GM18909 (cell line): ENCODE measurements around the gene LRRC4B.
"Not testable (repeated sequence)": the region's sequence is repeated elsewhere in the genome, so short reads cannot be mapped to it uniquely, and the experiment has no call there.

Source experiments
- ATAC-seq: cut with Tn5 transposase; IDR thresholded peaks from one replicate; pipeline ENCODE4 v1.9.1; 2021; ENCODE audit warnings: mild to moderate bottlenecking; ENCODE audit not compliant: unreplicated experiment, poor library complexity

The LRRC4B gene

DNA sequence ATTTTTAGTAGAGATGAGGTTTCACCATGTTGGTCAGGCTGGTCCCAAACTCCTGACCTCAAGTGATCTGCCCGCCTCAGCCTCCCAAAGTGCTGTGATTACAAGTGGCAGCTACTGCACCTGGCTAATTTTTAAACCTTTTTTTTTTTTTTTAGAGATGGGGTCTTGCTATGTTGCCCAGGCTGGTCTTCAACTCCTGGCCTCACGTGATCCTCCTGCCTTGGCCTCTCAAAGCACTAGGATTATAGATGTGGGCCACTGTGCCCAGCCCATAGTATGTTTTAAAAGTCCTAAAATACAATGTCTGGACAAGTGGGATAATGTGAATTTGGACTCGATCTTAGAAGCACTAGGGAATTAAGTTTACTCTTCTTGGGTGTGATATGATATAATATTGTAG lies 8.5 kb upstream of the LRRC4B start:
- ATAC-seq, result not testable (repeated sequence)

GRCh38 chr19:50573741-50574461 lies 5.7 kb upstream of the LRRC4B start:
- ATAC-seq, result no peak

- no peak for ATAC-seq
Observed at GRCh38 chr19:50570997-50571396, 2.8 kb upstream of the LRRC4B start.

DNA sequence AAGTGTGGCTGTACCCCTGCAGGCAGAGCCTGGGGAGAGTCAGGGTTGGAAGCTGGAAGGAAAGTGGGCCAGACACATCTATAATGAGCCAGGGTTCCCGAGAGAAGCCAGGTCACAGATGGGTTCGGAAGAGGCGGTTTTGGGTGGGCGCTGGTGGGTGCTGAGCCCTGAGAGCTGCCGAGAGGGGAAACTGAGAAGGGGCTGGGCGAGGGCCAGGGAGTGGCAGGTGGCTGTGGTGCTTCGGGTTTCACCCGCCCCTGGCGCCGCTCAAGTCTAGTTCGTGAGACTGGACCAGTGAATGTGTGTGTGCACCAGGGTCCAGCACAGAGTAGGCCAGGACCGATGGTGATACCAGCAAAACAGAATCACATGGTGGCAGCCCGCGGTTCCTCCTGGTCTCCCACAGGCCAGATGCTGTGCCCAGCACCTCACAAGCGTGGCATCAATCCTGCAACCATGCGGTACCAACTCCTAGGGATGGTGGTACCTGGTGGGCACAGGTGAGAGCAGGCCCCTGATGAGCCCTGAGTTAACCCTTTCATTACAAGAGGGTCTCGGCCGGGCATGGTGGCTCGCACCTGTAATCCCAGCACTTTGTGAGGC lies 1.8 kb upstream of the LRRC4B start:
- no peak for ATAC-seq

DNA sequence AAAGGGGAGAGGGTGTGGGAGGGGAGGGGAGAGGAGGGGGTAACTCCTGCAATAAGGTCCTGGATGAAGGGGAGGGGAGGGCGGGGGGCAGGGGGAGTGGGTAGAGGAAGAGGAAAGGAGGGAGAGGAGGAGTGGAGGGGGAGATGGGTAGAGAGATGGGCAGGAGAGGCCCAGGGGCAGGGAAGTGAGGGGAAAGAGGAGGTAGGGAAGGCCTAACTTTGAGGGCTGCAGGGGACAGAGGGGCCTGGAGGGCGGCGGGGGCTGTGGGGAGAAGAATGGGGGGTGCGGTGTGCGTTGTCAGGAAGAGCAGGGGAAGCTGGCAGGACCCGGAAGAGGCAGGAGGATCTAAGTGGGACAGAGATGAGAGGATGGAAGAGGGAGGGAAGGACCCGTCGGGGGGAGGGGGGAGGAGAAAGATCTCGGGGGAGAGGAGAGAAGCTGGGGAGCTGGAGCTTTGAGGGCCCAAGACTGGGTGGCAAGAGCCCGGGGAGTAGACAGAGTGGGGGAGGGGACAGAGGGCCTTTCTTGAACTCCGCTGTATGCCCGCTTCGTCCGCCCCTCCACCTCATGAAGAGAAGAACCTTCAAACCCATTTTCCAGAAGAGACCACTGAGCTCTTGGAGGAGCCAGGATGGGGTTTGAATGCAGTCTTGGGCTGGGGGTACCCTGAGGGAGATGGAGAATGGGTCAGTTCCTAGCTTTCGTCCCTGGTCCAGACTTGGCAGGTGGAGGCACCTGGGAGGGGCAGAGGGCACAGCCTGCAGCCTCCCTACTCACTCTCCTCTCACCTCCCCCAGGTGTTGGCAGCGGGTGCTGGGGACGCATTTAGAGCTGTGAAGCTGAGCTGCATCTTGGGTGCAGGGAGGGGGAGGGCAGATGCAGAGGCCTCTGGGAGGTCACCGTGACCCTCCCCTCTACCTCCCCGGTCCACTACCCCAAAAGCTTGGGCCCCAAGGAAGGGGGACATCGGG lies 778 bp upstream of the LRRC4B start:
- ATAC-seq, result no peak

- ATAC-seq, result no peak
Observed at GRCh38 chr19:50567052-50567841, 988 bp downstream of the LRRC4B start.

GRCh38 chr19:50565984-50566903 lies 2.0 kb downstream of the LRRC4B start:
- no peak for ATAC-seq

DNA sequence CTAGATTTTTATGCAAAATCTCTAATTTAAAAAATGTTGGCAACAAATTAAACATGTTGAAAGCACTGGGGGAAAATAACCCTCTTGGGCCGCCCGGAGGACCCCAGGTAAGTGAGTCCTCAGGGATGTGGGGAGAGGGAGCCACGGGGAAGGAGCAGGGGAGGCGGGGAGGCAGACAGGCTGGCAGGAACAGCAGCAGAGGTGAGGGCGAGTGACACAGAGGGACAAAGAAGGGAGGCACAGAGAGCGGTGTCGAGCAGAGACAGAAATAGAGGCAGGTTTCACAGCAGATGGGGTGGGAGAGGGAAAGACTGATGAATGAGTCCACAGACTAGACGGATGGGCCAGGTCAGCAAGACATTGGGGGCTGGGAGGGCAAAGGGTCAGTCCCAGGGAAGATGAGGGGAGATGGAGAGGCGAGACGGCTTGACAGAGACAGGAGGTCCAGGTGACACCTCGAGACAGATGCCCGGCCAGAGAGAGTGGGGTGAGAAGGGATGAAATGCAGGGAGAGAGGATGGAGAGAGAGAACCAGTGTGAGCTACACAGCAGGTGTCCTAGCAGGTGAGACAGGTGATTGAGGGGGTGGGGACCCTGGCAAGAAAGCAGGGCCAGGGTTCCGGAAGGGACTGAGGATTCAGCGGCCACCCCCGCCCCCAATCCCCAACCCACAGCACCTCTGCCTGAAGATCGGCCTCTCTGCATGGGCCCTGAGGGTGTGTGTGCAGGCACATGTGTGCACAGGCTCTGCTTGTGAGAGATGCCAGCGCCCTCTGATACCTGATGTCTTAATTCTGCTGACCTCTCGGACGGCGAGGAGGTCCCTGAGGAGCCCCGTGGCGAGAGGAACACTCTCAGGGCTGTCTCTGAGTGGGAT lies 3.8 kb downstream of the LRRC4B start:
- ATAC-seq, result no peak

DNA sequence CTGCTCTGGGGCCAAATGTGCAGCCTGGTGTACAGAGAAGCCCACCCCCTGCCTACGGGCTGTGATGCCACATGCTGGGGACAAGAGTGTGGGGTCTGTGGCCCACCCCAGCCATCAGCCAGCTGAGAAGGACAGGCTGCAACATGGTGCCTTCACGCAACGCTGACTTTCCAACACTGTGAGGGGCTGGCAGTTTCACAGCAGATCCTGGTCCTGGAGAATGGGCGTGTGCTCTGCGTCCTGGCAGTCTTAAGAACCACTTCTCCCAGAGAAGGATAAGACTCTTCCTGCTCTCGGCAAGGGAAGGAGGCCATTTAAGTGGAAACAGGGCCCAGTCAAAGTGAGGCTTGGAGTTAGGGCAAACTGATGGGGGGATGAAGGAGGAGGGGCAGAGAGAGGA lies 4.6 kb downstream of the LRRC4B start:
- no peak for ATAC-seq

- ATAC-seq, result no peak
Observed at GRCh38 chr19:50562996-50563395, 5.2 kb downstream of the LRRC4B start.

GRCh38 chr19:50562329-50562728 lies 5.9 kb downstream of the LRRC4B start:
- ATAC-seq, result no peak

DNA sequence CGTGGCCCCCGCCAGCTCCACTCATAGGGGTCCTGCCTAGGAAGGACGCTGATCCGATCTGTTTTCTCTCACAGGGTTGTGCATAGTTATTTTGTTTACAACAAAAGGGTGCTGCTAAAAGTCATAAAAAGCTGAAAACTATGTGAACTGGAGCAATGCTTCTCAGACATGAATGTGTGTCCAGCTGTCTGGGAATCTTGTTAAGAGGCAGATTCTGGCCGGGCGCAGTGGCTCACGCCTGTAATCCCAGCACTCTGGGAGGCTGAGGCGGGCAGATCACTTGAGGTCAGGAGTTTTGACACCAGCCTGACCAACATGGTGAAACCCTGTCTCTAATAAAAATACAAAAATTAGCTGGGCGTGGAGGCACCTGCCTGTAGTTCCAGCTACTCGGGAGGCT lies 8.6 kb downstream of the LRRC4B start:
- ATAC-seq, result no peak

- no peak for ATAC-seq
Observed at GRCh38 chr19:50558449-50558848, 9.8 kb downstream of the LRRC4B start.

- ATAC-seq, result no peak
Observed at GRCh38 chr19:50558039-50558438, 10.2 kb downstream of the LRRC4B start.

- no peak for ATAC-seq
Observed at GRCh38 chr19:50557009-50557613, 11.1 kb downstream of the LRRC4B start.

DNA sequence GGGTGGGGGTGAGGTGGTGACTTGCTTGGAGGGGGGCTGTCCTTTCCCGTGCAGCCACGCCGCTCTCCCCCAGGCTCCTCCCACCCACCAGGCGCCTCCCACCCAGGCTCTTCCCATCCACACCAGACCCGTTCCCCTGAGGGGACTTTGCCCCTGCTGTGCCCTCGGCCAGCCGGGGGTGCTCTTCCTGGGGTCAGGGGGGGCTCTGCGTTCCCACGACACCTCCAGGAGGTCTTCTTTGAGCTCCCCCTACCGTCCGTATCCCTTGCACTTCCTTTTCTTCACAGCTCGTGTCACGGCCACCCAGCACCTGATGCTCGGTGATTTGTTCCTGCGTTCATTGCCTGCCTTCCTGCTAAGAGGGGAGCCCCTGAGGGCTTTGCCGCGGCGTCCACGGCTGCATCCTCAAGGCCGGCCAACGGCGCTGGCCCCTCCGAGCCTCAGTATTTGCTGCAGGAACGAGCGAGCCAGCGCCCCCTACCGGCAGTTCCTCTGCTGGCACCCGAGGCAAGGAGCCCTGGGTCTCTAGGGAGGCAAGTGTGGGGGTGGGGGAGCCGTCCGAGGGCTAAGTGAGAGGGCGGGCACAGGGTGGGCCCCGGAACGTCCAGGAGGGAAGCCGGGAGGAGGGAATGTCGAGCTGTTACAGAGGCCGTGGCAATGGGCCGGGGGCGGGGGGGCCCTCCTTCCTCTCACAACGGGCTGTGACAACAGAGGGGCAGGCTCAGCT lies 11.8 kb downstream of the LRRC4B start:
- no peak for ATAC-seq
